Mucosa of gallbladder (tissue), 1 donor: ENCODE measurements around the gene LIN52. TPM values are rescaled to one million over a fixed set of nuclear protein-coding genes. Genes with fewer than 3 reads are reported as not detected.

Source experiments
- DNase-seq: peaks from one replicate; pipeline ENCODE4 v3.0.0-alpha.2; 2020; ENCODE audit warnings: low spot score
- total RNA-seq: library from RNA; stranded (reverse); gene quantifications from one replicate; pipeline ENCODE4 v1.2.1, GENCODE V29; 2021
- donor health status: DM: no; HTN: no; CAD: no.

The LIN52 gene
- total RNA-seq, 1 donor from 2014 or later = 9.5 TPM

- no peak for DNase-seq
Measured at GRCh38 chr14:74237441-74237840, 152.7 kb downstream of the LIN52 start.

- DNase-seq = no peak
Measured at GRCh38 chr14:74238974-74239847, 154.5 kb downstream of the LIN52 start, which contains the start of gene VSX2. Gene VSX2, plus strand, starts transcription at chr14:74239449. Its CDS starts 113 bp downstream, at chr14:74239562.

DNA sequence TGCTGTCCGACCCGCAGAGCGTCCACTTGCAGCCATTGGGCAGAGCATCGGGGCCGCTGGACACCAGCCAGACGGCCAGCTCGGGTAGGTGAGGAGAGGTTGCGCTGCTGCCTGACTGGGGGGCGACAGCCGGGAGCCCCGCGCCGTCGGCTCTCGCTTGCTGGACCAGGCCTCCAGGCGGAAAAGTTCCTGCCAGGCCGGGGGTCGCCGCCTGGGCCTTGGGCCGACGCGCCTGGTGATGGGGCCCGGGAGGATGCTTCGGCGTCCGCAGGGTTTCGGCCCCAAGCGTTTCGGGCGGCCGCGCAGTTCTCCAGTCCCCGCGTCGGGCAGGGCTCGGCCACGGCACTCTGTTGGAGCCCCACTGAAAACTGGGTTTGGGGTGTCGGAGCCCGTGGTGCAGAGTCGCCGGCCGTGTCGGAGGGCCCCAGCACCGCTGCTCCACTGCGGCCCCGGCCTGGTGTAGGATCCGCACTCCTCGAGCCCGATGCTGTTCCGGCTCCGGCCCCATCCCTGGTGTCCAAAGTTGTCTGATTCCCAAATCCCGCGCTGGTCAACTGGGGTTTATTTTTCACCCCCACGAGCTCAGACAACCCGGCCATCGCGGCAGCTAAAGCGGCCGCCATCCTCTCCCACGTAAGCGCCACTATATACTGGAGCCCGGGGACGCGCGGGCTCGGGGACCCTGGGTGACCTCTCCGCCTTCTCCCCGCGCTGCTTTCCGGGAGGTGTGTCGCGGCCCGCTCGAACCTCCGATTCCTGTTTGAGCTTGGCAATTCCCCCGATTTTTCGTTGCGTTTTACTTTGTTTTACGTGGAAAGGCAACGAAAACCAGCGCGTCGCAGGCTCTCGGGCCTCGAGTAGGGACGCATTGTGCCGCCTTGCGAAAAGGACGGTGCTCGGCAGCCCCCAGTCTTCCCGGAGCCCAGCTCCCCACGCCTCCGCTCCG lies 155.4 kb downstream of the LIN52 start:
- no peak for DNase-seq

- DNase-seq = no peak
Measured at GRCh38 chr14:74240794-74241651, 156.3 kb downstream of the LIN52 start.

DNA sequence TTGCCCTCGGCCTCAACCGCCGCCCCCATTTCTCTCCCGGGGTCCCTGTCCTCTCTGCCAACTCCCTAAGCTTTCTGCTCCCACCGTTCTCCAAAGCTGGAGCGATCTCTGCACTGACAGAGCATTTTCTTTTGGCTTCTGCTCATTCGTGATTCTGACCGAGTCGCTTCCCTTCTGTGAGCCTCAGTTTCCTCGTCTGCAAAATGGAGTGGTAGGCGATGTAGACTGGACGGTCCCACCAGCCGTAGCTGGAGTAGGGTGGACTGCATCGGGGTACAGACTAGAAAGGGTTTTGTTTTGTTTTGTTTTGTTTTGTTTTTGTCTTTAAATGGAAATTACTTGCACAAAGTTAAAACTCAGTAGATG lies 156.9 kb downstream of the LIN52 start:
- no peak for DNase-seq

DNA sequence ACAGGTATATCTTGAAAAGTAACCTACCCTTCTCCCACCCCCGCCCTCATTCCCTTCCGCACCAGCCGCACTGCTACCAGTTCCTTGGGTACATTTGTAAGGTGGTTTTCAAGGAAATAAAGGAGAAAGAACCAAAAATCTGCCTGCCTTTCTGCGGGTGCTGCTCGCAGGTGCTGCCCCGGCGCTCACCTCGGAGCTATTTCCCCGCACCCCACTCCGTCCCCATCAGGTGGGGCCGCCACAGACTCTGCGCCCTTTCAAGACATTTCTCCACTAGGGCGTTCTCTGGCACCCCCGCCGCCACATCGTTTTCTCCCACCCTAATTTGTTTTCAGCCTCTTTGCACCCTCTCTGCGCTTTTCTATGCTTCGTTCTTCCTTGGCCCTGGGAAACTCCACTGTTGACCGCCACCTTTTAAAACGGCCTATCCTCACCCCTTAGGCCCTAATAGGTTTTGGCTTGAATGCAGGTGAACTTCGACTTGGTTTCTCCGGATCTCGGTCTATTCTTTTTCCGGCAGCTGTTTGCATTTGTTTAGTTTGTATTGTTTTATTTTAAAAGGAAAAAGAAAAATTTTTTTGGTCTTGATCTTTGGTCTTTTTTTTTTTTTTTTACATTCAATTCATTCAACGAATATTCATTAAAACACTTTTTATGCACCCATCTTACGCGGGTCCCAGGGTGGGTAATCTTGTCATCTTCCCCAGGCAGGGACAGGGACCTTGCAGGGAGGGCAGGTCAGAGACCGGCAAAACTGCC lies 157.4 kb downstream of the LIN52 start:
- DNase-seq = no peak

GRCh38 chr14:74242780-74243042 lies 158.0 kb downstream of the LIN52 start:
- DNase-seq = no peak

DNA sequence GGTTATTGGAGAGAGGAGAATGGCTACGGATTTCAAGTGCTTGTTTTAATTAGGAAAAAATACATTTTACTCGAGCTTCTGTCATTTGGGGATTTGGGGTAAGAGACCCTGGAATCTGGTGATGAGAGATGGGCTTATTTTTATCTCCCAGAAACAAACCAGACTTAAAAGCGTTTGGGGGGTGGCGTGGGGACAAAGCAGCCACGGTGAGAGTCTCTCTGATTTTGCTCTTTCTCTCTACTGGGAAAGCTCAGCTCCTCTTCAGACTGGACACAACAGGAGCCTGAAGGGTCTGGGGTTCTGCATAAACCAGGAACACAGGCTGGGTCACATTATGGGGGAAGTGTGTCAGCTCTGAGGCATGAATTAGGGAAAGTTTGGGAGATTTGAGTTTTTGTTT lies 158.3 kb downstream of the LIN52 start:
- DNase-seq = no peak

- DNase-seq = no peak
Measured at GRCh38 chr14:74244115-74244514, 159.4 kb downstream of the LIN52 start.

DNA sequence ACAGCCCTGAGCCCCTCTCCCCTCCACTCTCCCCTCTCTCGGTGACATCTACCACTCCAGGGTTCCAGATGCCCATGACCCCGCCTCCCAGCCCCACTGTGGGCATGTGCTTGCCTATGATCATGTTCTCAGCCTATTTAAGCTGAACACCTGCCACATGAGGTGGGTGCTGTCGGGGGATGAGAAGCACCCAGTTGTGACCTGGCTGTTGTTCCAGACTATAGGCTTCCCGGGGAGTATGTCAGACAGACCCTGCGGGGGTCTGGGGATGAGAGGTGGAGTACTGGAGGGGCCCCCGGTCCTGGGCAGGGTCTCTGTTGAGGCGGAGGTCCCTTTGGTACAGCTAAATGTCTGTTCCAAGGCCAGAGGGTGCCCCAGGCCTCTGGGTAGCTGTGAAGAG lies 160.5 kb downstream of the LIN52 start:
- DNase-seq = no peak

DNA sequence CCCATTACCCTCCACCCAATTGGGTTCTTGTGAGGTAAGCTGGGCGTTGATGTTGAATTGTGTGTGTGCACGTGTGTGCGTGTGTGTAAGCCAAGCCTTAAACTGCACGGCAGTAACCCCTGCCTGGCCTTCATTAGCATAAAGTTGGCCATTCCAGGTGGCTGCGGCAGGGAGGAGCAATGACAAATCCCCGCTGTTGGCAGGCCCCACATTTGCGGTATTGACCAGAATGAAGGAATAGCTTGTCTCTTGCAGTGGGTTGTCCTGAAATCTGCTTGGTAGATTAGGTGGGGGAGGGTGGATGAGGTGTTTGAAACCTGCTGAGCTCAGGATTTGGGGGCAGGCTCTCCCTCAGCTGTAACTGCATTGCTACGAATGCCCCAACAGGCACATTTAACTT lies 161.8 kb downstream of the LIN52 start:
- no peak for DNase-seq

DNA sequence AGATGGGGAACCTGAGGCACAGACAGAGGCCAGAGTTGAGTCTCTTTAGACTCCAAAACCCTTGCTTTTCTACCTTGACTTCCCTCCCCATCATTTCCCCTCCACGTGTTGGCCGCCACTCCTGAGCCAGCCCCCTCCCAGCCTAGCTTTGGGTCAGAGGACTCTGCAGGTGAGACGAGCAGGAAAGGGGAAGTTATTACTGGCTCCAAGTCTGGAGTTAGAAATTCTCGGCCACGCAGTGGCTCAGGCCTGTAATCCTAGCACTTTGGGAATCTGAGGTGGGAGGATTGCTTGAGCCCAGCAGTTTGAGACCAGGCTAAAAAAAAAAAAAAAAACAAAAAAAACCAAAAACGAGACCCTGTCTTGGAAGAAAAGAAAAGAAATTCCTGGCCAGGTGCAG lies 163.3 kb downstream of the LIN52 start:
- DNase-seq = no peak

DNA sequence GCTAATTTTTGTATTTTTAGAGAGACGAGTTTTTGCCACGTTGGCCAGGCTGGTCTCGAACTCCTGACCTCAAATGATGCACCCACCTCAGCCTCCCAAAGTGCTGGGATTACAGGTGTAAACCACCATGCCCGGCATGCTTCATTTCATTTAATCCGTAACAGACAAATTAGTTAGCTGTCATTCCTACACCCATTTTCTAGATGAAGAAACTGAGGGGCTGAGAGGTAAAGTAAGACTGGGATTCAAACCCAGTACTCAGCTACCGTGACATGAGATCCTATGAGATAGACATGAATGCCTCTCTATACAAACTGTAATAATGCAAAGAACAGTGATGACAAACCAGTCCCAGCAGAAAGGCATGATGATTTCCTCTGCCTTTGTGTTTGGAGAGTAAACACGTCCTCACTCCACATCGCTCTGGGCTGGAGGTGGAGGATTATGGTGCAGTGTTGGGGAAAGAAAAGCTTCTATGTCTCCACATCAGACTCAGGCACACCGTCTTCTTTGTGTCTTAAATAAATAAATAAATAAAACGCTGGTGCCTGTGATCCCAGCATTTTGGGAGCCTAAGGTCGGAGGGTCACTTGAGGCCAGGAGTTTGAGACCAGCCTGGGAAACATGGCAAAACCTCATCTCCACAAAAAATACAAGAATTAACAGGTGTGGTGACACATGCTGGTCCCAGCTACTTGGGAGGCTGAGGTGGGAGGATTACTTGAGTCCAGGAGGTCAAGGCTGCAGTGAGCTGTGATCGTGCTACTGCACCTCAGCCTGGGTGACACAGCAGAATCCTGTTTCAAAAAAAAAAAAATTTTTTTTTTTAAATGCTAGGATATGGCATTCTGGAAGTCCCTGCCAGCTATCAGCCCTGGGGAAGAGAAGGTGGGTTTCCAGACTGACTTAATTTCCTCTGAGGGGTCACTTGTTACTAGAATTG lies 164.9 kb downstream of the LIN52 start:
- DNase-seq = no peak

Other genes with a start within 250 kb of the LIN52 start
- 13.4 TPM for gene PTGR2, start 233.1 kb upstream of the LIN52 start, total RNA-seq
- gene ZNF410, start 198.1 kb upstream of the LIN52 start, total RNA-seq = 39.1 TPM
- gene FAM161B, start 134.9 kb upstream of the LIN52 start, total RNA-seq = 7.0 TPM
- gene COQ6, start 134.7 kb upstream of the LIN52 start, total RNA-seq = 25.3 TPM
- gene ENTPD5, start 65.7 kb upstream of the LIN52 start, total RNA-seq = 43.1 TPM
- 3.7 TPM for gene BBOF1, start 65.6 kb upstream of the LIN52 start, total RNA-seq
- 66.1 TPM for gene ALDH6A1, start 503 bp upstream of the LIN52 start, total RNA-seq
- not detected for gene VSX2, start 154.5 kb downstream of the LIN52 start, total RNA-seq
- 59.4 TPM for gene ABCD4, start 218.0 kb downstream of the LIN52 start, total RNA-seq